GM12875 (cell line): ENCODE measurements around the gene CMTM6.

Source experiments
- H3K4me3 ChIP-seq: one replicate; pipeline ENCODE4 v1.5.1; 2011; ENCODE audit warnings: low read depth, low read length, control low read depth
- TF ChIP-seq, protein P1 (sequence below): IDR thresholded peaks from 2 replicates; pipeline ENCODE4 v1.5.1; 2011; ENCODE audit warnings: low read depth, mild to moderate bottlenecking, control low read depth, inconsistent platforms, low read length, moderate library complexity, borderline replicate concordance; ENCODE audit not compliant: insufficient read depth

The CMTM6 gene

DNA sequence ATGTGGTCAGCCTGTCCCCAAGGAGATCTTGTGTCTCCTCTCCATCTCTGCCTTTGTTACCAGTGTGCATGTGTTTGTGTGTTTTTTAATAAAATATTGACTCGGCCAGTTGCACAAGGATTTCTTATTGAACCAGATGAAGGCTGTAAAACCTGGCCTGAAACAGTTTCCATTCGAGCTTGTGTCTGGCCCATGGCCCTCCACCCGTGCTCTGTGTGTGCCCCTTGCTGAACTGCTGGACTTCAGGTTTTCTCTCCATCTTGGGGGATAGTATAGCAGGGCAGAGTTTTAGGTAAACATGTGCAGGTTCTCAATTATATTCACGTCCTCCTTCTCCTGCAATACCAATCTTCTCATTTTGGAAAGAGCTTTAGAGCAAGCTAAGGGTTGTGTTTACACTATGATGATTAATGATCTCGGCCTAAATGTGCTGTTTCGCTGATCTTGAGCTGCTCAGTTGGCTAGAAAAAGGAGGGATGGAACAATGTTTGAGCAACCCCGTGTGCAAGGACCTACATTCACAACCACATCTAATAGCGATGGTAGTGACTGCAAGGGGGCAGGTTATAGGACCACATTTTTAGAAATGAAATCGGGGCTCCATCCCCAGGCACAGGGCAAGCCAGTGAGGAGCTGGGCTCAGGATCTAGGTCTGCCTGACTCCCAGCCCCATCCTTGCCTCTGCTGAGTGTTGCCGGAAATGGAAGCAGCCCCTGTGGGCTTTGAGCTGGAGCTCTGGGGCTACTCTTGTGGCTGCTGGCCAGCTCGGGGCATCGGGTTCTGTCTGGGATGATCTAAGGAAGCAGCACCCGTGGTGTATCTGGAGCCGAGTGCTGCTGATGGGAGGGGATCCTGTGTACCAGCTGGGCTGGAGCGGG is 47.7 kb downstream of the CMTM6 start:
- TF ChIP-seq, protein P1, sequence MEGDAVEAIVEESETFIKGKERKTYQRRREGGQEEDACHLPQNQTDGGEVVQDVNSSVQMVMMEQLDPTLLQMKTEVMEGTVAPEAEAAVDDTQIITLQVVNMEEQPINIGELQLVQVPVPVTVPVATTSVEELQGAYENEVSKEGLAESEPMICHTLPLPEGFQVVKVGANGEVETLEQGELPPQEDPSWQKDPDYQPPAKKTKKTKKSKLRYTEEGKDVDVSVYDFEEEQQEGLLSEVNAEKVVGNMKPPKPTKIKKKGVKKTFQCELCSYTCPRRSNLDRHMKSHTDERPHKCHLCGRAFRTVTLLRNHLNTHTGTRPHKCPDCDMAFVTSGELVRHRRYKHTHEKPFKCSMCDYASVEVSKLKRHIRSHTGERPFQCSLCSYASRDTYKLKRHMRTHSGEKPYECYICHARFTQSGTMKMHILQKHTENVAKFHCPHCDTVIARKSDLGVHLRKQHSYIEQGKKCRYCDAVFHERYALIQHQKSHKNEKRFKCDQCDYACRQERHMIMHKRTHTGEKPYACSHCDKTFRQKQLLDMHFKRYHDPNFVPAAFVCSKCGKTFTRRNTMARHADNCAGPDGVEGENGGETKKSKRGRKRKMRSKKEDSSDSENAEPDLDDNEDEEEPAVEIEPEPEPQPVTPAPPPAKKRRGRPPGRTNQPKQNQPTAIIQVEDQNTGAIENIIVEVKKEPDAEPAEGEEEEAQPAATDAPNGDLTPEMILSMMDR, result no peak

DNA sequence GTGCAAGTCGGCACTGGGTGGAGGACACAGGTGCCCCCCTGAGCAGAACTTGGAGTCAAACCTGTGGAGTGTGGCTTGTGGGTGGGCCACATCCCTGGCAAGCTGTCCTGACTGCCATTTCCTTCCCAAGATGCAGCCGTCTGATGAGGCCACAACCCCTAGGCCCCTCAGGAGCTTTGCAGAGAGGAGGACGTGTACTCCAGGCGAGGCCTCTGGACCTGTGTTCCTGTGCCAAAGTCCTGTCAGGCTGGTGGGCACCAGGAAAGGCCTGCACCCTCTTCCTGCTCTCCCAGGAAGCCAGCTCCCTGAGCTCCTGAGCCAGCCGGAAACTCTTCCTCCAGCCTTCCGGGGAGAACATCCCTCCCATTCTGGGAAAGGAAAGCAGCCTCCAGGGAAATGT is 48.5 kb downstream of the CMTM6 start:
- TF ChIP-seq, protein P1, result no peak
- no peak overlapping the region for H3K4me3 ChIP-seq

More for the DNA sequence above, 47.7 kb downstream of the CMTM6 start:
- no peak overlapping the region for H3K4me3 ChIP-seq

DNA sequence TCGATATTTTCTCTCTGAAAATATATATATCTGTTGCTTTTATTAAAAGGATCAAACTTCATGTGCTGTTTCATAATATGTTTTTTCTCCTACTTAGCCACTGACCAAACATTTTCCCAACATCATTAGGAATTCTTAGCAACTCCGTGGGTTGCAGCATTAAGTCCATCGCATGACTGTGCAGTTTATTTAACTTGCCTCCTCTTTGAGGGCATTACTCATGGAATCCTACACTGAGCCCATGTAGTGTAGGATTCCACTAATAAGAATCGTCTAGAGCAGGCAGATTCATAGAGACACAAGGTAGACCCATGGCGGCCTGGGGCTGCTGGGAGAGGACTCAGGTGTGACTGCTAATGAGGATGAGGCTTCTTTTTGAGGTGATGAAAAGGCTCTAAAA is 49.3 kb downstream of the CMTM6 start:
- TF ChIP-seq, protein P1, result no peak

DNA sequence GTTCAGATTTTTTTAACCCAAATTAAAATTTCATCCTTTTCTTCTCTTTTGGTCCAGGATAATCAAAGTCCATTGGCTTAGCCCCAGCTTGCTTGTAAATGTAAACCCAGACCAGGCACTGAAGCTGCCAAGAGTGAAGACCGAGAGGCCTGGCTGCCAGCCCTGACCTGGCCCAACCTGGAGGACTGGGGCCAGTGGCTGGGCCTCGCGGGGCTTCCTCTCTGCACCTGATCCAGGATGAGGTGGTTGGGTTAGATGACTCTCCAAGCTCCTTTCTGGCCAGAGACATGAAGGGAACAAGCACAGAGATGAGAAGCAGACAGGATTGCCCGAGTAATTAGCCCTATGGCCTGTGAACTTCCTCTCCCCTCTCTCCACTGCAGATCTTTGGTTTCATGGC is 50.6 kb downstream of the CMTM6 start:
- TF ChIP-seq, protein P1, result no peak
- H3K4me3 ChIP-seq, result no peak overlapping the region

More for the DNA sequence above, 49.3 kb downstream of the CMTM6 start:
- no peak overlapping the region for H3K4me3 ChIP-seq

DNA sequence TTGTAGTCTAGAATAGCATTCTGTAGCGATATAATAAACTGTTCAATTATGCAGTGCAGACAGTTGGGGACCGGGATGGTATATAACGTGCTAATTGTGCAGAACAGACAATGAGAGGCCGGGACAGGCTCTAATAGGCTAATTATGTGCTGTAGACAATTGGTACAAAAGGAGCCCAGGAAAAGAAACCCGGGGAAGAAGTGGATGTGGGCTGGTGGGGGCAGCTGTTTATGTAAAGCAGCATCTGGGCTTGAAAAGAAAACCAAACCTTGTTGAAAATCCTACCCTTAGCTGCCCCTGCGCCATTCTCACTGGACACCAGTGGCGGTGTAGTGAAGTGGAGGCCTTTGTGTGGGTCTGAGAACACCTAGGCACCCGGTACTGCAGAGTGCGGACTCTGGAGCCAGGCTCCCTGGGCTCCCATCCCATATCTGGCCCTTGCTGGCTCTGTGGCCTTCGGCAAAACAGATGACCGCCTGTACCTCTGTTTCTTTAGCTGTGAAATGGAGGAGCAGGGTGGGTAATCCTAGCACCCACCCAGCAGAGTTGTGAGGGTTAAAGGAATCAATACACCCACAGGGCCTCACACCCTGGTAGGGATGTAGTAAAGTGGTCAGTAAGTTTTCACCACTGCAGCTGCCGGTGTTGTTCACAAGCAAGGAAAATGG is 51.5 kb downstream of the CMTM6 start:
- H3K4me3 ChIP-seq, result no peak overlapping the region
- TF ChIP-seq, protein P1, result no peak

DNA sequence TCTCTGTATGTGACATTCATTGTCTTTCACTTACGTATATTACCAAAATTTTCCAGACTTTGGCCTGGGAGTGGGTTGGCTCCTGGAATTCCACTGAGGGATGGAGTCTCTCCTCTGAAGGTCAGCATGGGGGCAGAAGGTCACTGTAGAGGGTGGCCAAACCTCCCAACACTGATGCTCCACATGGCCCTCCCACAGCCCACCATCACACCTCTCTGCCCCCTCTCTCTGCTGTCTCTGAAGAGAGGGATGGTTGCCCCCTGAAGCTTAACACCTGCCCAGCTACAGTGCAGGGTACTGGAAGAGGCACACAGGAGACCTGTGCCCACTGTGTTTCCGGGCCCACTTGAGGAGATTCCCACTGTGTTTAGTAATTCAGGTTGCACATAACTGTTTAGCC is 52.2 kb downstream of the CMTM6 start:
- no peak overlapping the region for H3K4me3 ChIP-seq
- TF ChIP-seq, protein P1, result no peak

DNA sequence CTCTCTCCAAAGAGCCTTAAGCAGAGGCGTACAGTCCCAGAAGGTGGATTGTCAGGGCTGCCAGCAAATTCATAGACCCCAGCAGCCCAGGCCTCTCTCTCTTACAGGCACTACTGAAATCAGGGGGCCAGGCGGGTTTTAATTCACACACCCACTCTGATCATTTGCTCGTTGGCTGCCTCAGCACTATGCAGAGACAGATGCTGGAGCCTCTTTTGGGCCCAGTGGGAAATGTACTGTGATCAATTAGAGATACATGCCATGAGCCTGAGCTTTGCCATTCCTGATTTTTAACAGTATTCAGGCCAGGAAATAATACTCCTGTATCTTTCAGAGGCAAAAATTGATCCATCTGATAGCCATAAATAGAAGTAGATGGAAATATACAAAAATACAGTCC is 53.0 kb downstream of the CMTM6 start:
- TF ChIP-seq, protein P1, result no peak
- H3K4me3 ChIP-seq, result no peak overlapping the region
